Measurements from ENCODE around the gene STH. TPM values are rescaled to one million over a fixed set of nuclear protein-coding genes. Genes with fewer than 3 reads are reported as not detected.
"Not testable (repeated sequence)": the region's sequence is repeated elsewhere in the genome, so short reads cannot be mapped to it uniquely, and the experiment has no call there.

STH gene
- total and polyA plus RNA-seq, 7 donors = not detected

- H3K27me3 ChIP-seq = no peaks in the 10 kb centered on the region
- no peaks in the 10 kb centered on the region for H3K9me3 ChIP-seq
- no peak overlapping the region for H3K27ac ChIP-seq
- H3K36me3 ChIP-seq = no peaks in the 10 kb centered on the region
- no peak for DNase-seq
- no peak for TF ChIP-seq POLR2A (IDR thresholded peaks at IDR 0.05)
- TF ChIP-seq CTCF (IDR thresholded peaks at IDR 0.05) = no peak
- no peak for TF ChIP-seq POLR2AphosphoS5 (IDR thresholded peaks at IDR 0.05)
- no peak for TF ChIP-seq EP300 (IDR thresholded peaks at IDR 0.05)
- no peak overlapping the region for H3K4me3 ChIP-seq
- no peaks in the 10 kb centered on the region for H3K4me1 ChIP-seq
- intact Hi-C loops (cut with DNase I) = no loop called here
- 89 to 92% methylated on average over 3 of the region's 3 CpGs for WGBS, 2 donors
These were observed 43.0 kb upstream of the STH start for GRCh38 chr17:45956090-45956489.

GRCh38 chr17:45956746-45957145 is 42.3 kb upstream of the STH start:
- DNase-seq; intact Hi-C loops (cut with DNase I); H3K4me3 ChIP-seq; H3K27ac ChIP-seq; H3K27me3 ChIP-seq; H3K36me3 ChIP-seq; H3K4me1 ChIP-seq; H3K9me3 ChIP-seq: not testable (repeated sequence)
- WGBS, 2 donors = 78 to 93% methylated on average over 4 of the region's 4 CpGs

- TF ChIP-seq POLR2AphosphoS5 (IDR thresholded peaks at IDR 0.05) (no peak), CTCF (IDR thresholded peaks at IDR 0.05) (no peak), POLR2A (IDR thresholded peaks at IDR 0.05) (no peak), EP300 (IDR thresholded peaks at IDR 0.05) (no peak)
- no peaks in the 10 kb centered on the region for H3K9me3 ChIP-seq
- no peaks in the 10 kb centered on the region for H3K27me3 ChIP-seq
- no peaks in the 10 kb centered on the region for H3K4me1 ChIP-seq
- H3K27ac ChIP-seq = no peak overlapping the region
- H3K36me3 ChIP-seq = no peaks in the 10 kb centered on the region
- DNase-seq = no peak
- no peak overlapping the region for H3K4me3 ChIP-seq
- 91 to 93% methylated on average over 9 of the region's 9 CpGs for WGBS, 2 donors
- intact Hi-C loops (cut with DNase I) = no loop called here
These were observed 40.7 kb upstream of the STH start for GRCh38 chr17:45958307-45958706.

GRCh38 chr17:45958994-45959665 is 39.9 kb upstream of the STH start:
- 84 to 86% methylated on average over 9 of the region's 9 CpGs for WGBS, 2 donors
- H3K27ac ChIP-seq = no peak overlapping the region
- no peaks in the 10 kb centered on the region for H3K4me1 ChIP-seq
- H3K36me3 ChIP-seq = no peaks in the 10 kb centered on the region
- no peak for TF ChIP-seq POLR2AphosphoS5 (IDR thresholded peaks at IDR 0.05)
- TF ChIP-seq POLR2A (IDR thresholded peaks at IDR 0.05) = no peak
- TF ChIP-seq EP300 (IDR thresholded peaks at IDR 0.05) = no peak
- no peak for TF ChIP-seq CTCF (IDR thresholded peaks at IDR 0.05)
- no peak overlapping the region for H3K4me3 ChIP-seq
- no peaks in the 10 kb centered on the region for H3K27me3 ChIP-seq
- H3K9me3 ChIP-seq = no peaks in the 10 kb centered on the region
- intact Hi-C loops (cut with DNase I) = no loop called here
- no peak for DNase-seq

- H3K36me3 ChIP-seq = no peaks in the 10 kb centered on the region
- intact Hi-C loops (cut with DNase I) = no loop called here
- H3K4me1 ChIP-seq = no peaks in the 10 kb centered on the region
- H3K4me3 ChIP-seq = no peak overlapping the region
- TF ChIP-seq POLR2A (IDR thresholded peaks at IDR 0.05) (no peak), POLR2AphosphoS5 (IDR thresholded peaks at IDR 0.05) (no peak), EP300 (IDR thresholded peaks at IDR 0.05) (no peak), CTCF (IDR thresholded peaks at IDR 0.05) (no peak)
- no peaks in the 10 kb centered on the region for H3K9me3 ChIP-seq
- H3K27ac ChIP-seq = no peak overlapping the region
- no peaks in the 10 kb centered on the region for H3K27me3 ChIP-seq
- no peak for DNase-seq
- WGBS, 2 donors = 79 to 92% methylated on average over 4 of the region's 4 CpGs
These were observed 38.7 kb upstream of the STH start for GRCh38 chr17:45960311-45960710.

Data from sigmoid colon (tissue), 7 donors.